PC-9 (cell line): ENCODE data around the gene RAB5B. TPM values are rescaled to one million over a fixed set of nuclear protein-coding genes. Genes with fewer than 3 reads are reported as not detected.
"Not testable (repeated sequence)": the region's sequence is repeated elsewhere in the genome, so short reads cannot be mapped to it uniquely, and the experiment has no call there.

ENCODE experiments used
- BruUV-seq: library from RNA; stranded (reverse); fragments of 400-500 nt; replicated peaks from 2 replicates; lab custom pipeline; 2021; lab: Mats Ljungman, UMichigan
- CTCF ChIA-PET: fragments of 300-600 bp; sonication (Branson Sonifier 250); formaldehyde crosslinking; loops from one replicate; lab custom pipeline; 2022; ENCODE audit warnings: antibody characterized with exemption; lab: Charles Lee
- POLR2A ChIA-PET: fragments of 300-600 bp; sonication (Branson Sonifier 250); formaldehyde crosslinking; loops from one replicate; lab custom pipeline; 2022; ENCODE audit warnings: antibody characterized with exemption; ENCODE audit not compliant: unreplicated experiment; lab: Charles Lee
- DNase-seq, 2 experiments: peaks; one replicate each; pipeline versions ENCODE4 v3.0.0 to v3.0.0-alpha.2; 2015 to 2022; ENCODE audit warnings: mixed read lengths in 1 of 2
- H2AFZ ChIP-seq: fragments of 200-600 bp; sonication (generic); 2 replicates; pipeline ENCODE4 v1.8.1; 2017; ENCODE audit warnings: antibody characterized with exemption
- H3F3A ChIP-seq: fragments of 200-600 bp; sonication (generic); 2 replicates; pipeline ENCODE4 v1.8.1; 2017; ENCODE audit warnings: antibody characterized with exemption, mild to moderate bottlenecking, low read depth; ENCODE audit not compliant: insufficient read depth
- H3K27ac ChIP-seq: fragments of 200-600 bp; sonication (generic); 2 replicates; pipeline ENCODE4 v1.6.1; 2016; ENCODE audit warnings: mixed run types
- H3K27me3 ChIP-seq: fragments of 200-600 bp; sonication (generic); 2 replicates; pipeline ENCODE4 v1.6.1; 2016; ENCODE audit warnings: low read depth, mixed run types; ENCODE audit not compliant: insufficient read depth
- H3K36me3 ChIP-seq: fragments of 200-600 bp; sonication (generic); 2 replicates; pipeline ENCODE4 v1.6.1; 2016; ENCODE audit warnings: low read depth, mixed run types
- H3K4me1 ChIP-seq: fragments of 200-600 bp; sonication (generic); replicated peaks from 2 replicates; pipeline ENCODE4 v1.6.1; 2016; ENCODE audit warnings: mixed run types; ENCODE audit not compliant: insufficient read depth
- H3K4me2 ChIP-seq: fragments of 200-600 bp; sonication (generic); 2 replicates; pipeline ENCODE4 v1.6.1; 2017; ENCODE audit warnings: mixed run types
- H3K4me3 ChIP-seq: fragments of 200-600 bp; sonication (generic); 2 replicates; pipeline ENCODE4 v1.6.1; 2016; ENCODE audit warnings: mixed run types
- H3K79me2 ChIP-seq: fragments of 200-600 bp; sonication (generic); 2 replicates; pipeline ENCODE4 v1.6.1; 2017; ENCODE audit warnings: low read depth, mixed run types
- H3K9me2 ChIP-seq: fragments of 200-600 bp; sonication (generic); 2 replicates; pipeline ENCODE4 v1.8.1; 2017; ENCODE audit warnings: mild to moderate bottlenecking; ENCODE audit not compliant: insufficient read depth
- H3K9me3 ChIP-seq: fragments of 200-600 bp; sonication (generic); 2 replicates; pipeline ENCODE4 v1.8.1; 2016; ENCODE audit warnings: low read depth; ENCODE audit not compliant: insufficient read depth
- H4K20me1 ChIP-seq: fragments of 200-600 bp; sonication (generic); 2 replicates; pipeline ENCODE4 v1.8.1; 2017; ENCODE audit not compliant: insufficient read depth
- EZH2 ChIP-seq: fragments of 200-600 bp; sonication (generic); IDR thresholded peaks from 2 replicates; pipeline ENCODE4 v1.8.0; 2017; ENCODE audit warnings: antibody characterized with exemption, low read depth
- intact Hi-C: fragments of 100-400 bp; cut with micrococcal nuclease; formaldehyde crosslinking; loops from one replicate; pipeline ENCODE4 v1.10.0; 2022; ENCODE audit not compliant: unreplicated experiment
- total RNA-seq: library from RNA; stranded (reverse); gene quantifications from 2 replicates; pipeline ENCODE4 v1.2.3, GENCODE V29; 2021
- TF ChIP-seq, protein P1 (sequence below): fragments of 200-600 bp; sonication (generic); conservative IDR thresholded peaks from 2 replicates; pipeline ENCODE4 v1.6.1; 2017; ENCODE audit warnings: mixed run types, antibody characterized with exemption, mild to moderate bottlenecking, moderate library complexity

Gene RAB5B
- total RNA-seq, 1 experiment from 2014 or later = 122 TPM

DNA sequence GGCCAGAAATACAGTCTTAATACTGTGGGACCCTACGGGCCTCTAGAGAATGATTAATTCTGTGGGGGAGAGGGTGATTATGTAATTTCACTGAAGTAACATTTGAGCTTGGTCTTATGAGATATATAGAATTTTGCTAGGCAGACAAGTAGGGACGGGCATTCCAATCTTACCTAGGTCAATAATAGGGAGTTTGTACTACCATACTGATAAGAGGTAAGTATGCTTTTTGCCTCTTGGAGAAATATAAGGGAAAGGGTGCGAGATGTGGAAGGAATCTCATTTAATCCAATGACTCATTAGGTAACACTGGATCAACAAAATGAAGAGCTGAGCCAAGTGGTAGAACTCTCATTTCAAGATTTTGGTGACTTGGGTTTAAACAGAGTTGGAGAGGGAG is 5.2 kb downstream of the RAB5B start:
- peaks cover 24% of the 10 kb centered on the region for H3K4me1 ChIP-seq
- intact Hi-C loops = no loop called here
- H4K20me1 ChIP-seq = 0 out of 2 replicates have a peak, but pooled peaks cover 5% of the 10 kb centered on the region
- H3K9me3 ChIP-seq = no peaks in the 10 kb centered on the region
- CTCF ChIA-PET = interaction anchor here (0.6 kb wide), 1 partner anchor 308 kb away, joined by 15 read pairs; no protein-coding TSS in a partner anchor
- POLR2A ChIA-PET = no interaction called here
- H3K9me2 ChIP-seq = no peaks in the 10 kb centered on the region
- peaks cover 51% of the 10 kb centered on the region for H3K79me2 ChIP-seq
- no peaks in the 10 kb centered on the region for H3K27me3 ChIP-seq
- H2AFZ ChIP-seq = no peak overlapping the region
- no peak overlapping the region for H3K27ac ChIP-seq
- no peak for DNase-seq
- 0 out of 2 replicates have a peak, but pooled peaks cover 6% of the 10 kb centered on the region for H3K36me3 ChIP-seq
- BruUV-seq = no TSS peak
- H3K4me2 ChIP-seq = no peak overlapping the region
- H3K4me3 ChIP-seq = no peak overlapping the region
- no peak for TF ChIP-seq EZH2
- TF ChIP-seq, protein P1, sequence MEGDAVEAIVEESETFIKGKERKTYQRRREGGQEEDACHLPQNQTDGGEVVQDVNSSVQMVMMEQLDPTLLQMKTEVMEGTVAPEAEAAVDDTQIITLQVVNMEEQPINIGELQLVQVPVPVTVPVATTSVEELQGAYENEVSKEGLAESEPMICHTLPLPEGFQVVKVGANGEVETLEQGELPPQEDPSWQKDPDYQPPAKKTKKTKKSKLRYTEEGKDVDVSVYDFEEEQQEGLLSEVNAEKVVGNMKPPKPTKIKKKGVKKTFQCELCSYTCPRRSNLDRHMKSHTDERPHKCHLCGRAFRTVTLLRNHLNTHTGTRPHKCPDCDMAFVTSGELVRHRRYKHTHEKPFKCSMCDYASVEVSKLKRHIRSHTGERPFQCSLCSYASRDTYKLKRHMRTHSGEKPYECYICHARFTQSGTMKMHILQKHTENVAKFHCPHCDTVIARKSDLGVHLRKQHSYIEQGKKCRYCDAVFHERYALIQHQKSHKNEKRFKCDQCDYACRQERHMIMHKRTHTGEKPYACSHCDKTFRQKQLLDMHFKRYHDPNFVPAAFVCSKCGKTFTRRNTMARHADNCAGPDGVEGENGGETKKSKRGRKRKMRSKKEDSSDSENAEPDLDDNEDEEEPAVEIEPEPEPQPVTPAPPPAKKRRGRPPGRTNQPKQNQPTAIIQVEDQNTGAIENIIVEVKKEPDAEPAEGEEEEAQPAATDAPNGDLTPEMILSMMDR = no peak
- peaks cover 34% of the 10 kb centered on the region for H3F3A ChIP-seq

DNA sequence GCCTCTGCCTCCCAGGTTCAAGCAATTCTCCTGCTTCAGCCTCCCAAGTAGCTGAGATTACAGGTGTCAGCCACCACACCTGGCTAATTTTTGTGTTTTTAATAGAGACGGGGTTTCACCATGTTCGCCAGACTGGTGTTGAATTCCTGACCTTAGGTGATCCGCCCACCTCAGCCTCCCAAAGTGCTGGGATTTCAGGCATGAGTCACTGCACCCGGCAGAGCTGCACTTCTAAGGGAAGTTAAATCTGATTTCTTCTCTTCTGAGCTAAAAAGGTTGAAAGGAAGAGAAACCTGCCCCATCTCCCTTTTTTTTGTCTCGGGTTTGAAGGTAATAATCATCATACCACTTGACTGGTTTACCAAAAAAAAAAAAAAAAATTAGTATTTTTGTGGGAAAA is 8.0 kb downstream of the RAB5B start:
- Histone ChIP-seq H3K4me1 (peaks cover 17% of the 10 kb centered on the region), H3K79me2 (peaks cover 24% of the 10 kb centered on the region), H3F3A (peaks cover 34% of the 10 kb centered on the region), H3K36me3 (0 out of 2 replicates have a peak, but pooled peaks cover 17% of the 10 kb centered on the region), H3K27ac (peak overlapping the region; percentile 38; the same call in 1 of the 2 replicates), H3K4me2 (0 out of 2 replicates have a peak overlapping the region, but pooled peaks have one; percentile 27)
- H2AFZ ChIP-seq, H3K27me3 ChIP-seq, H3K9me2 ChIP-seq, H3K4me3 ChIP-seq, BruUV-seq, H3K9me3 ChIP-seq, H4K20me1 ChIP-seq, intact Hi-C loops: not testable (repeated sequence)
- CTCF ChIA-PET = interaction anchor here (0.7 kb wide), 1 partner anchor 253 kb away, joined by 3 read pairs; no protein-coding TSS in a partner anchor
- POLR2A ChIA-PET = interaction anchor here (0.6 to 0.7 kb wide), 2 partner anchors 20 to 24 kb away, joined by 9 to 12 read pairs; no protein-coding TSS in a partner anchor
- DNase-seq = peak; percentile 55 to 65

DNA sequence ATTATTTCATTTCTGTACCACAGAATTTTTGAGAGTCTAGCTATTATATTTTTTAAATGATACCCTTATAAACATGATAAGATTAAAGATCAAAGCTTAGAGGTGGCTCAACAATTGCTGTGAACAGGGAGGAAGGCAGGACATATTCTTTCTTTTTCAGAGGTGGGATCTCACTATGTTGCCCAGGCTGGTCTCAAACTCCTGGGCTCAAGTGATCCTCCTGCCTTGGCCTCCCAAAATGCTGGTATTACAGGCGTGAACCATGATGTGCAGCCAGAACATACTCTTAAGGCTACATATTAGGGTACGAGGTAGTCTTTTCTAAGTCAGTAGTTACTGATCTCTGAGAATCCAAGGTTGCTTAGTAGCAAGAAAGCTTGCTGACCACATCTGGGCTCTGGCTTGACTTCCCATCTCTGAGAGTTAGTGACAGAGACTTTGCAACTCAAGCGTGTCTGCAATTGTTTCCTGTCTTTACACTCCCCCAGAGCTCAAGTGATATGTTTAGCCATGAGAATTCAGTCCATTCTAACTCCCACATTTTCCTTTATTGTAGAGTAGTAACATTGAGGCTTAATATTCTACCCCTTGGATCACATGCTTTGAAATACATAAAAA is 8.6 kb downstream of the RAB5B start:
- ChIA-PET POLR2A (interaction anchor here (0.6 to 0.7 kb wide), 4 partner anchors 9 to 126 kb away, joined by 3 to 12 read pairs (median 9); partner anchors contain the start of gene RAB5B), CTCF (interaction anchor here (0.7 to 1.7 kb wide), 2 partner anchors 47 to 253 kb away, joined by 3 read pairs; no protein-coding TSS in a partner anchor)
- Histone ChIP-seq H3K27ac (no peak overlapping the region), H3K79me2 (peaks cover 22% of the 10 kb centered on the region), H3F3A (peaks cover 34% of the 10 kb centered on the region), H3K36me3 (0 out of 2 replicates have a peak, but pooled peaks cover 17% of the 10 kb centered on the region), H3K4me3 (no peak overlapping the region), H3K4me1 (peaks cover 17% of the 10 kb centered on the region), H3K9me3 (no peaks in the 10 kb centered on the region), H2AFZ (no peak overlapping the region), H3K9me2 (no peaks in the 10 kb centered on the region), H3K4me2 (0 out of 2 replicates have a peak overlapping the region, but pooled peaks have one; percentile 27), H4K20me1 (0 out of 2 replicates have a peak, but pooled peaks cover 5% of the 10 kb centered on the region), H3K27me3 (no peaks in the 10 kb centered on the region)
- DNase-seq = no peak
- no TSS peak for BruUV-seq
- intact Hi-C loops = no loop called here
- no peak for TF ChIP-seq EZH2
- TF ChIP-seq, protein P1 = no peak
